ENCODE data around the gene EBF4. TPM values are rescaled to one million over a fixed set of nuclear protein-coding genes. Genes with fewer than 3 reads are reported as not detected.
A peak's percentile ranks its signal among the peaks of the same experiment; 100 is the strongest.

The EBF4 gene
- total RNA-seq, 1 experiment from 2014 or later: 2.7 TPM

GRCh38 chr20:2655331-2656116, 37.1 kb upstream of the EBF4 start:
- no peaks in the 10 kb centered on the region for H3K27me3 Mint-ChIP-seq (ENCODE audit: low read depth)
- POLR2A ChIA-PET: no interaction called here
- H3K9me3 Mint-ChIP-seq: no peaks in the 10 kb centered on the region
- H3K27ac Mint-ChIP-seq: peak overlapping the region; percentile 90; the same call in 1 of the 2 replicates
- H3K4me1 Mint-ChIP-seq: peaks cover 24% of the 10 kb centered on the region
- no peak for ATAC-seq
- CTCF ChIA-PET: no interaction called here
- H3K36me3 Mint-ChIP-seq: peaks cover 77% of the 10 kb centered on the region
- no peak for DNase-seq (ENCODE audit: low spot score)
- peak overlapping the region; percentile 84 for H3K4me3 Mint-ChIP-seq
- TF ChIP-seq PRDM15 (CRISPR knock-in tag; IDR thresholded peaks at IDR 0.05) (no peak), ERG (CRISPR knock-in tag; IDR thresholded peaks at IDR 0.05) (no peak), TP53 (CRISPR knock-in tag; IDR thresholded peaks at IDR 0.05) (no peak), ZNF512 (CRISPR knock-in tag; IDR thresholded peaks at IDR 0.05; ENCODE audit: borderline replicate concordance) (no peak), USF1 (CRISPR knock-in tag; IDR thresholded peaks at IDR 0.05) (no peak), ZNF425 (CRISPR knock-in tag; conservative IDR thresholded peaks at IDR 0.05) (no peak), MXD4 (CRISPR knock-in tag; IDR thresholded peaks at IDR 0.05; ENCODE audit: borderline replicate concordance) (no peak), AR (CRISPR knock-in tag; IDR thresholded peaks at IDR 0.05) (no peak), ZBTB21 (CRISPR knock-in tag; IDR thresholded peaks at IDR 0.05; ENCODE audit: borderline replicate concordance) (no peak), ESRRA (CRISPR knock-in tag; IDR thresholded peaks at IDR 0.05; ENCODE audit: borderline replicate concordance) (no peak), ZNF532 (CRISPR knock-in tag; IDR thresholded peaks at IDR 0.05; ENCODE audit: borderline replicate concordance) (no peak), RELA (CRISPR knock-in tag; IDR thresholded peaks at IDR 0.05; ENCODE audit: borderline replicate concordance) (no peak)
- TF ChIP-seq, protein P1, sequence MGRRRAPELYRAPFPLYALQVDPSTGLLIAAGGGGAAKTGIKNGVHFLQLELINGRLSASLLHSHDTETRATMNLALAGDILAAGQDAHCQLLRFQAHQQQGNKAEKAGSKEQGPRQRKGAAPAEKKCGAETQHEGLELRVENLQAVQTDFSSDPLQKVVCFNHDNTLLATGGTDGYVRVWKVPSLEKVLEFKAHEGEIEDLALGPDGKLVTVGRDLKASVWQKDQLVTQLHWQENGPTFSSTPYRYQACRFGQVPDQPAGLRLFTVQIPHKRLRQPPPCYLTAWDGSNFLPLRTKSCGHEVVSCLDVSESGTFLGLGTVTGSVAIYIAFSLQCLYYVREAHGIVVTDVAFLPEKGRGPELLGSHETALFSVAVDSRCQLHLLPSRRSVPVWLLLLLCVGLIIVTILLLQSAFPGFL (CRISPR knock-in tag; IDR thresholded peaks at IDR 0.05; ENCODE audit: borderline replicate concordance): no peak; the same call in 1 of the 2 replicates
- TF ChIP-seq, protein P2, sequence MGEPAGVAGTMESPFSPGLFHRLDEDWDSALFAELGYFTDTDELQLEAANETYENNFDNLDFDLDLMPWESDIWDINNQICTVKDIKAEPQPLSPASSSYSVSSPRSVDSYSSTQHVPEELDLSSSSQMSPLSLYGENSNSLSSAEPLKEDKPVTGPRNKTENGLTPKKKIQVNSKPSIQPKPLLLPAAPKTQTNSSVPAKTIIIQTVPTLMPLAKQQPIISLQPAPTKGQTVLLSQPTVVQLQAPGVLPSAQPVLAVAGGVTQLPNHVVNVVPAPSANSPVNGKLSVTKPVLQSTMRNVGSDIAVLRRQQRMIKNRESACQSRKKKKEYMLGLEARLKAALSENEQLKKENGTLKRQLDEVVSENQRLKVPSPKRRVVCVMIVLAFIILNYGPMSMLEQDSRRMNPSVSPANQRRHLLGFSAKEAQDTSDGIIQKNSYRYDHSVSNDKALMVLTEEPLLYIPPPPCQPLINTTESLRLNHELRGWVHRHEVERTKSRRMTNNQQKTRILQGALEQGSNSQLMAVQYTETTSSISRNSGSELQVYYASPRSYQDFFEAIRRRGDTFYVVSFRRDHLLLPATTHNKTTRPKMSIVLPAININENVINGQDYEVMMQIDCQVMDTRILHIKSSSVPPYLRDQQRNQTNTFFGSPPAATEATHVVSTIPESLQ (CRISPR knock-in tag; IDR thresholded peaks at IDR 0.05): no peak
